NCI-H146 treated with DMSO at 0.1 percent for 48 hours (cell line): ENCODE measurements around the gene COL11A1.
"Not testable (repeated sequence)": the region's sequence is repeated elsewhere in the genome, so short reads cannot be mapped to it uniquely, and the experiment has no call there.

Source experiments
- DNase-seq: peaks from one replicate; lab custom pipeline; 2025; ENCODE audit not compliant: unreplicated experiment; lab: John Stamatoyannopoulos, UW

Gene COL11A1

GRCh38 chr1:102840741-102841140 lies 267.6 kb downstream of the COL11A1 start:
- no peak for DNase-seq

- DNase-seq, result no peak
These were observed 270.3 kb downstream of the COL11A1 start for GRCh38 chr1:102838016-102838415.

GRCh38 chr1:102837551-102837950 lies 270.8 kb downstream of the COL11A1 start:
- no peak for DNase-seq

GRCh38 chr1:102836991-102837390 lies 271.3 kb downstream of the COL11A1 start:
- DNase-seq, result no peak

GRCh38 chr1:102834688-102835320 lies 273.5 kb downstream of the COL11A1 start:
- DNase-seq, result no peak

- no peak for DNase-seq
These were observed 275.2 kb downstream of the COL11A1 start for GRCh38 chr1:102833151-102833550.

GRCh38 chr1:102826706-102827105 lies 281.6 kb downstream of the COL11A1 start:
- DNase-seq, result not testable (repeated sequence)
